LNCaP clone FGC (cell line): ENCODE measurements around the gene HES2.
"Not testable (repeated sequence)": the region's sequence is repeated elsewhere in the genome, so short reads cannot be mapped to it uniquely, and the experiment has no call there.

Source experiments
- DNase-seq: peaks from one replicate; pipeline ENCODE4 v3.0.0-alpha.2; 2011; ENCODE audit warnings: low read depth
- H3K4me3 ChIP-seq: 2 replicates; pipeline ENCODE4 v1.5.1; 2011; ENCODE audit warnings: mild to moderate bottlenecking, low read depth, low read length, control low read depth
- CTCF ChIP-seq: IDR thresholded peaks from 2 replicates; pipeline ENCODE4 v1.5.1; 2012; ENCODE audit warnings: mild to moderate bottlenecking; ENCODE audit not compliant: control insufficient read depth, insufficient read depth; ENCODE audit errors: extremely low read depth

Gene HES2

GRCh38 chr1:6461051-6461530, 41.4 kb upstream of the HES2 start:
- no peak overlapping the region for H3K4me3 ChIP-seq
- no peak for DNase-seq
- TF ChIP-seq CTCF, result no peak

- H3K4me3 ChIP-seq, result no peak overlapping the region
- DNase-seq, result no peak
- no peak for TF ChIP-seq CTCF
Measured at GRCh38 chr1:6460301-6461050, 40.8 kb upstream of the HES2 start.

GRCh38 chr1:6459850-6460265, 40.1 kb upstream of the HES2 start:
- no peak overlapping the region for H3K4me3 ChIP-seq
- DNase-seq, result no peak
- TF ChIP-seq CTCF, result no peak

- TF ChIP-seq CTCF, result no peak
- H3K4me3 ChIP-seq, result no peak overlapping the region
- DNase-seq, result no peak
Measured at GRCh38 chr1:6456800-6457466, 37.2 kb upstream of the HES2 start.

GRCh38 chr1:6455752-6456520, 36.2 kb upstream of the HES2 start:
- not testable (repeated sequence) for DNase-seq, H3K4me3 ChIP-seq

GRCh38 chr1:6454856-6455751, 35.4 kb upstream of the HES2 start:
- H3K4me3 ChIP-seq, result no peak overlapping the region
- no peak for TF ChIP-seq CTCF
- DNase-seq, result no peak

- not testable (repeated sequence) for DNase-seq, H3K4me3 ChIP-seq
Measured at GRCh38 chr1:6453895-6454855, 34.5 kb upstream of the HES2 start.
